Mesenteric fat pad (tissue), 1 donor: ENCODE results near the gene MTMR6. TPM values are rescaled to one million over a fixed set of nuclear protein-coding genes. Genes with fewer than 3 reads are reported as not detected.
"Not testable (repeated sequence)": the region's sequence is repeated elsewhere in the genome, so short reads cannot be mapped to it uniquely, and the experiment has no call there.

Experiments
- DNase-seq: peaks from one replicate; pipeline ENCODE4 v3.0.0-alpha.2; 2020; ENCODE audit warnings: low spot score
- long read RNA-seq: library from polyadenylated mRNA; unstranded; transcript quantifications from one replicate; pipeline ENCODE4 v2.0.0, GENCODE V29; 2020
- total RNA-seq: library from RNA; stranded (reverse); fragmentation: NEBNext Ultra II Directional; extraction: Animal tissue kit (Norgen Biotek cat#: 25700); gene quantifications from one replicate; pipeline ENCODE4 v1.2.1, GENCODE V29; 2021
- donor health status: DM: yes; HTN: yes; CAD: no.

The MTMR6 gene
- 18.0 TPM for total RNA-seq
- long read RNA-seq, full-length matches to known transcripts, result 1 of 5 reads
- long read RNA-seq, partial matches to known transcripts, result 3 of 5 reads
- long read RNA-seq, other reads (novel, unspliced or antisense), result 1 of 5 reads

DNA sequence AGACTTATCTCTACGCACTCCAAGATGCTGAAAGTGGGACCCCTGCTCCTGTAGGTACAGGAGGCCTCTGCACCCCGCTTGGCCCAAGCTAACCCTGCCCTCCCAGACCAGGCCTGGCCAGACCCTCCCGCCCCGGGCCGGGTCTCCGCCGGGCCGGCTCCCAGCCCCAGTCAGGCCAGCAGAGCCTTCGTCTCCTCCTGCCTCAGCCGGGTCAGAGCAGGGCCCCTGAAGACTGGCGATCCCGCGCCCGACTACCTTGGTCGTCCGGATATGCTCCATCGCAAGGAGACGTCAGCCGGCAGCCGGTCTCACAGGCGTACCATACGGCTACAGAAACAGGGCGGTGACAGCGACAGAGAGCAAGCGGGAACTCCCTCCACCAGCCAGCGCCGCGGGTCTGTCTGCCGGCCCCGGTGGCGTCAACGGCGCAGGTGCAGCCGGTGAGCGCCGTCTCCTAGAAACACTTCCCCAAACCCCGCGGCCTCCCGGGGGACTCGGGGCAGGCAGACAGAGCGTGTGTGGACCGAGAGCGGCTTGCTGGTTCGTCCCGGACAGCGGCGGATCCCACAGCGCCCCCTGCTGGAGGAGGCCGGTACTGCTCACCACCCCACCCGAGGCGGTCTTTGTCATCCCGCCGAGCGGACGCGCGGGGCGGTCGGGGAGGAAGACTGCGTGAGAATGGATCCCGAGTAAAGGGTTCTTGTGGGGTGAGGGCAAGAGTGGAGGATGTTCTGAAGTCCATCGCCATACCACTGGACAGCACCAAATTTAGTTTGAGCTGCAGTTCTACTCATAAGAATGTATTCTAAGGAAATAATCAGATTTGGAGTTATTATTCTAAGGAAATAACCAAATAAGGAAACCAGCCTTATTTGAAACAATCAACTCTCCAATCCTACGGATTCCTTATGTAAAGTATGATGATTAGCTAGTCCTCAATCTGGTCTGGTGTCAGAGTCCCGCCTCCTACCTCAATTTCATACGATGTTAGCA is at the start of gene MTMR6:
Gene MTMR6, minus strand, starts transcription at position 520 of the 993 bp plus-strand sequence. Its CDS starts 241 bp downstream, at position 279.
- peak; percentile 97 for DNase-seq

DNA sequence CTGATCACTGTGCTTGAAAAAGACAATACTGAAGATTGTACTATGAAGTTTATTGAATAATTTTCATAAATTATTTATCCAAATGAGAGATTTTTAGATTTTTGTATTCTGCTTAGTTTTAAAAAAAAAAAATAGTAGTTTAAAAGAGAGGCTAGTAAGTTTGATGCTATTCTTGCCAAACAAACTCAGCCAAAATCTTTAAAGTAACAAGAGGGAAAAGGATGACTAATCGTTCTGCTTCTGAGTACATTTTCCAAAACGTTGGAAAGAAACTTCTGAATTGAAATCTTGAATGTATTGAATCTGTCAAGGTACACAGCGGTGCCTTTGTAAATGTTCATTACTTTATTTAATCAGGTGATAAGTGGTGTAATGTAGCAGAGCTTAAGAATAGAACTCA is 48.6 kb upstream of the MTMR6 start:
- no peak for DNase-seq

DNA sequence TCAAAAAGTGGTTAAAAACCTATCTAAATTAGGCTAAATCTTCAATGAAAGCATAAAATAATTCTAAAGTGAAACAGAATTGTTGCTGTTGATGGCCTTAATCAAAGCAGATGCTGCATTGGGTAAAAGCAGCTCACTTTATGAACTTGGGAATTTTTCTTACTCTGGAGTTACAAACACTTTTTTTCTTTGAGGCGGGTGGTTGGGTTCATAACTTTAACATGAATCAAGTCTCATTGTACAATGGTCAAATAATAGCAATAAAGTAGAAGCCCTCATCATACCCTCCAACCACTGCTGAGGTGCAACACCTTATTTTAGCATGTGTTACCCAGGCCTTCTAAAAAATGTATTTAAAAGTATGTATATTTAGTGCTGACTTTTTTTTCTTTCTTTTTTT is 43.3 kb upstream of the MTMR6 start:
- DNase-seq, result no peak

DNA sequence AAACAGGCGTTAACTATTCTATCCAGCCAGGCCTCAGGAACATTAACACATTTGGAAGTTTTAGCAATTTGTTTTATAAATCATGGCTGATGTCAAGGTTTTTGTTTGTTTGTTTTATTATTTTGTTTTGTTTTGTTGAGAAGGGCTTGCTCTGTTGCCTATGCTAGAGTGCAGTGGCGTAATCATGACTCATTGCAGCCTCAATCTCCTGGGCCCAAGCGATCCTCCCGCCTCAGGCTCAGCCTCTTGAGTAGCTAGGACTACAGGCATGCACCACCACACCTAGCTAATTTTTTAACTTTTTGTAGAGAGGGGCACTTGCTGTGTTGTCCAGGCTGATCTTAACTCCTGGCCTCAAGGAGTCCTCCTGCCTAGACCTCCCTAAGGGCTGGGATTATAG is 42.4 kb upstream of the MTMR6 start:
- no peak for DNase-seq

DNA sequence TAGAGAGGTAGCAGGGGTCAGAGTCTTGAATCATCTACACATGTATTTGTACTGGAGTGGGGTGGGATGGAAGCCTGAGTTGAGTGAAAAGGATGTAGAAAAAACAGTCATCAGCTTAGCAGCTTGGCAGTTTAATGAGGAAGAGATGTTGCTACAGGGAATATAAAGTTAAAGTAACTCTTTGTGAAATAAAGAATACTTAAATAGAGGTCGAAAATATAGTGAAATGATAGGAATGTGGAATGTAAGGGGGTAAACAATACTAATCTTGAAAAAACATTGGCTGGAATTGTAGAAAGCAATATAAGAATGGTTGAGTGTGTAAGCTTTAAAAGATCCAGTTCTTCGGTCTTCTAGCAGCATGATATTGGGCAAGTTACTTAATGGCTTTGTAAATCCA is 36.8 kb upstream of the MTMR6 start:
- DNase-seq, result no peak

DNA sequence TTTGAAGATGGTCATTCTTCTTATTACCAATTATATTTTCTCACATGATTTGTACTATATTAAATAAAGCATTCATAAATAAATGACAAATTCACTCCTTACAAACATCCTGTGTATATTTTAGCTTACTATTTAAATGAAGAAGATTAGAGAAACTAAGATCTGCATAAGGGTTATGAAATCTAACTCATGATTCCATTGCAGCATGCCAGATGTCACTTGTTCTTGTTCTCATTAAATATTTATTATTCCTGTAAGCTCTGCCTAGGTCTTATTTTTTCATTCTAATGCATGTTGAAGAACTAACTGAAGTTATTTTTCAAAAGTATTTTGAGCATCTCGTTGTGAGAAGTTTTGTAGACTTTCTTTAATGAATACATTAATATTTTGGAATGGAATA is 32.5 kb upstream of the MTMR6 start:
- no peak for DNase-seq

DNA sequence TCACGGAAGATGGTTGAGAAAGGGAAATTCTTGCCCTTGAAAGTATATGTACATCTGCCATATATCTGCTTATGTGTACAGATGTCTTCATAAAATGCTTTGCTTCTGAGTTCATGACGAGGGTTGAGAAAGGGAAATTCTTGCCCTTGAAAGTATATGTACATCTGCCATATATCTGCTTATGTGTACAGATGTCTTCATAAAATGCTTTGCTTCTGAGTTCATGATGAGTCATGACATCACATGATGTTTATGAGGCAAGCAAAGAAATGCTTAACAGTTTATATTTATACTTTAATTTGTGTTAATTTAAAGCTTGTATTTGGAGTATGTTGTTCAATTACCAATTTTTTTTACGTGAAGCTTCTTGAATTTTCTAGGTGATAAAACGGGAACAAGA is 31.7 kb upstream of the MTMR6 start:
- not testable (repeated sequence) for DNase-seq

DNA sequence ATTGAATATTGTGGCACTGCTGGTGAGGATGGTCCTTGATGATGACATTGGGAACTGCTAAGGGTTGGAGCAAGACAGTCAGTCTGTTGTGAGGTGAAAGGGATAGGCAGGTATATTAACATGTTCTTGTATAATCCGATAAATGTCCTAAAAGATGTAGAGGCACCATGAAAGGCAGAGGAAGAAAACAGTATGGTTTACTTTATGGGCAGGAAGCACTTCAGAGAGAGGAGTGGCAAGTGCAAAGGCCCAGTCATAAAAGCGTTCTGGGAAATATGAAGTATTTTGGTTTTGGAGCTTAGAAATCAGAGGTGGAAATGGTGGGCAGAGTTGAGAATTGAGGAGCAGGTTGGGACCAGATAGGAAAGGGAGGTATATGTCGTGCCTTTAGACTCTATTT is 23.6 kb upstream of the MTMR6 start:
- no peak for DNase-seq

DNA sequence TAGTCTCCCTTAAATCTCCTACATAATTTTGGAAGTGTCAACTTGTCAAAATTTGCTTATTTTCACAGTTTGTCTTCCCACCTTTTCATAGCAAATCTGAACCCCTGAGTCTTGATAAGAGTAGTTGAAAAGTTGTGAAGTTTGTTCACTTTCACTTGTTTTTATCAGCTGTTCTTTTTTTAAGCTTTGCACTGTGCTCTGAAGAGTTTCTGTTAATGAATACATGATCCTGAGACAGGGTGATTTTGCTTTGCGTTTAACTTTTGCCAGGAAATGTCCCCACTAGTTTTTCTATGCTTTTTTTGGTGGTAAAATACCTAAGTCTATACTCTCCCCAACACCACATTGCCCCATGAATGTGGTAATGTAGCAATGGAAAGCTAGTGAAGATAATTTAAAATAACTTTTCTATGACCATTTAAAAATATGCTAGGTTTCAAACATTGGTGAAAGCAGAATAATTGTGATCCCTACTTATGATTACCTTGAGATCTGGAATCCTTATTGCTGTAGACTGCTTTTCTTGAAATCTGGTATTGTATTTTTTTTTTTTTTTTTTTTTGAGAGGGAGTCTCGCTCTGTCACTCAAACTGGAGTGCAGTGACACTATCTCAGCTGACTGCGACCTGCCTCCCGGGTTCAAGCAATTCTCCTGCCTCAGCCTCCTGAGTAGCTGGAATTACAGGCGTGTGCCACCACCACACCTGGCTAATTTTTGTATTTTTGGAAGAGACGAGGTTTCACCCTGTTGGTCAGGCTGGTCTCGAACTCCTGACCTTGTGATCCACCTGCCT is 19.6 kb upstream of the MTMR6 start:
- DNase-seq, result no peak

DNA sequence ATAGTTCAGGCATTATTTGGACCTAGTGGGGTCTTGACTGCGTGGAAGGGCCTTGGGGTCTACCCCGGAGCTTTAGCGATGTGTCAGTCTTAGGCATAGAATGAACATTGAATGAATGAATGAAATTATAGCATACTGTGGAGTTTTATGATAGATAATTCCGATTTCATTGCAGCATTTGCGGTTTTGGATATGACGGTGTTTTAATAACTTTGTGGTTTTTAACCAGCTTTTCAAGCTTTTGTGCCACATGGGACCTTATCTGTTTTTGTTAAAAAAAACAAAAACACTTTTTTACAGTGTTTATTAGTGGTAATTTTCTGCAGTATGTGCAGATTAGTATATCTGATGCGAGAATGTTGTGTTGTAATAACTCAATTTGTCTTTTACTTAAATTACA is 14.8 kb upstream of the MTMR6 start:
- no peak for DNase-seq

DNA sequence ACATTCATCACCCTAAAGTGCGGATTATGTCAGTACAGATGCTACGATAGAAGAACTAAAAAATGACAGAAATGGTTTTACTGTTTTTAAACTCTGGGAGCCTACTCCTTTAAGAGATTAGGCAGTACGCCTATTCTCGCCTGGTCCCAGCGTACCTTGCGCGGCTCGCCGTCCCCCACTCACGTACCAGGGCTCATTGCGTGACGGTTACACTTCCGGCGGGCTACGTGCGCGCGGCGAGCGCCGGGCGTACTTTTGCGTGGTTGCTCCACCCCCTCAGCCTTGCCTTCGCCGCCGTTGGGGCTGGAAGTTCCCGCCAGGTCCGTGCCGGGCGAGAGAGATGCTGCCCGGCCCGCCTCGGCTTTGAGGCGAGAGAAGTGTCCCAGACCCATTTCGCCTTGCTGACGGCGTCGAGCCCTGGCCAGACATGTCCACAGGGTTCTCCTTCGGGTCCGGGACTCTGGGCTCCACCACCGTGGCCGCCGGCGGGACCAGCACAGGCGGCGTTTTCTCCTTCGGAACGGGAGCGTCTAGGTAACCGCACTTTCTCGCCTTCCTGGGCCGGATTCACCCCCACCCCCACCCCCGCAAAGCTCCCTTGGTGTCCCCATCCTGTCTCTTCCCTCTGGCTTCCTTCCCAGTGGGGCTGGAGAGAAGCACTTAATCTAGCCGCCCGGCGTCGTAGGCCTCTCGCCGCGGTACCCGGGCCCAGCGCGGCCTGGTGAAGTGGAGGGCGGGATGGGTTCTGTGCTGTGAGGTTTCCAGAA is 14.2 kb upstream of the MTMR6 start, which contains the start of gene NUP58:
Gene NUP58, plus strand, starts transcription at position 279 of the 767 bp plus-strand sequence. Its CDS starts 149 bp downstream, at position 428.
- DNase-seq, result peak; percentile 98

DNA sequence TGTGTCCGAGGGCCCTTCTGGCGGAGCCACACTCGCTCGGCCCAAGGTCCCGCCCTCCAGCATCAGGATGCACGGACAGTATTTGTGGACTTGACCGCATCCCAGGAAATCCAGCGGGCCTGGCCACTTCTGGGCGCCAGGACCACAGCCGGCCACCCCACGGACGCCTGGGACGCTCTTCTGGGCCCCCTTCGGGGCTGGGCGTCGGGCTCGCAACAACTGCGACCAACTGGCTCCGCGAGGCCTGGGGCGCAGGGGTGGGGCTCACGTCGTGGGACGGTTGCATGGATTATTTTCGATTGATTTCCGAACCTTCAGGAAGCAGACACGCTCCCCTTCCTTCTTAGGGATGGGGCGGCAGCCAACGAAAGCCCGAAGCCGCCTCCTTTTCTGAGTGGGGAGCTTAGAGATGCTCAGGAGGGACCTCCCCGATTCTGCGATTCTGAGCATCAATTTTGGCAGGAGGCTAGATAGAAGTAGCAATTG is 13.6 kb upstream of the MTMR6 start:
- DNase-seq, result no peak

DNA sequence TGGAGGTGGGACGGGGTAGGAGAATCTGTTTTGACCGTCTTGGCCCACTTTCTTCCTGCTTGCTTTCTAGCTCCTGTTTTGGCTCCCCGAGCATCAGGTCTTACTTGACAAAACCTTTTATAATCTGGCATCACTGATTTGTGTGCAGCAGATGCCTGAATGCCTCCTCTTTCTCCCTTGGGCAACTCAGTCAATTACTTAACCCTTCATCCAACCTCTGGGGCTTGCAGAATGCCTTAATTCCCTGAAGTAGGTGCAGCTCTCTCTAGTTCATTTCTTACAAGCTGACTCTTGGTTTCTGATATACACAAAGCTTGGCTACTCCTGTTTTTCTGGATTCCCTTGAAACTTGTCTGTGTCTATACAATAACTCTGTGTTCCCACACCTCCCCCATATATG is 8.4 kb upstream of the MTMR6 start:
- DNase-seq, result no peak

DNA sequence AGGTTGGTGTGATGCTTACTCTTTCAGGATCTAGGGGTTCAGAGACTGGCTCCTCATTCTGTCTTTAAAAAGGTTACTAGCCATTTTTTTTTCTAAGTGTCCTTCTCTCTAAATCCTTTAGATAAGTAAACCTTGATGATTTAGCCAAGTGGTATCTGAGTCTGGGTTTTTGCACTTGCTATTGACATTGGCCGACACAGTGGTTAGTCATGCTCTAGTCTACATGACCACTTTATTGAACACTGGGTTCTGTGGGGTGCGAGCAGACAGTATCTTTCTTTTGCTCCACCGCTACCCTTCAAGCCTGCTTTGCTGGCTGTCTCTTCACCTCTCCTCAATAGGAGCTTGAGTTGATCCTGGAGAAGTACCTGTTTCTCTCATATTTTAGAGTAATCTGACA is 7.9 kb upstream of the MTMR6 start:
- no peak for DNase-seq

DNA sequence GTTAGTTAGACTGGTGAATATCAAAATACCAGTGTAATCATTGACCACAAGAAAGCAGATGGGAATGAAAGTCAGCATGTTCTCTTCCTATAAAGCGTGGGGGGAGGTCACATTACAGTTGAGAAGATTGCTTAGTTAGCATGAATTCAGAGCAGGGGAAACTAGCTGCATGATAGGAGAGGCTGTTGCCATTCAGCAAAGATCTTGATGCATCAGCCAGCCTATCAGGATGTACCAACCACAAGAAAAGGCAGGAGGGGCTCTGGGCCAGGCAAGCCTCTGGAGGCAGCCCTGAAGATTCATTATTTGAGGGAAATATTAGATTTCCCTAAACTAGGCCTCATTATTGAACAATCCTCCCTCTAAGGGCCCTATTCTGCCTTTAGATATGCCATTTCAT is 5.0 kb upstream of the MTMR6 start:
- no peak for DNase-seq

DNA sequence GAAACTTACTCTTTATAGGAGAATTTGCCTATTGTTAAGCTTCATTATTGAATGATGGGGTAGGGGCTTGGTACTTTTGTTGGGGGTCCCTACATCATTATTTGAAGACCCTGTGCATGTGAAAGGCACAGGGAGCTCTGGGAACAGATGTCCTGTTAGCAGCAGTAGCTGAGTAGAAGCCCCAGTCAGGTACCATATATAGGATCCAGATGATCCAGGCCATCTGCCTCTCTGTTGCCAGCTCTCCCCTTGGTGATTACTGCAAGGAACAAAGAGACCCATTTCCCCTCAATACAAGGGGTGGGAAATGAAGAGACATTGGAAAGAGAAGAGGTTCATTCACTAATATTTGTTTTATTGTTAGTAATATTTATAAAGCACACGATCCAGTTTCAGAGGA is 4.4 kb upstream of the MTMR6 start:
- no peak for DNase-seq

DNA sequence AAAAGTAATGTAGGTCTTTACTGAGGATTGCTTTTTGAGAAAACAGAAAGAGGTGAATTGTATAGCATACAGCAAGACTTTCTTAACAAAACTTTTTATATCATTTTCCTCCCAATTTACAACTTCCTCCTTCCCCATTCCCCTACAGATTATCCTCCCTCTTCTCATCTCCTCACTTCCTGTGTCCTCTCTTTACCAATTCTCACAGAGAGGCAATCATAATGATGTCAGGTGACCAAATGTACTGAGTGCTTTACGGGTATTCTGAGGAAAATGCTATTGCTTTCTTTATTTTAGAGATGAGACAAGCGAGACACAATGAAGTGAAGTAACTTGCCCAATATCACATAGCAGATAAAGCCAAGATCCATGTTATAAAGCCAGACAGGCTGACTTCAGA is 1.7 kb upstream of the MTMR6 start:
- DNase-seq, result no peak

DNA sequence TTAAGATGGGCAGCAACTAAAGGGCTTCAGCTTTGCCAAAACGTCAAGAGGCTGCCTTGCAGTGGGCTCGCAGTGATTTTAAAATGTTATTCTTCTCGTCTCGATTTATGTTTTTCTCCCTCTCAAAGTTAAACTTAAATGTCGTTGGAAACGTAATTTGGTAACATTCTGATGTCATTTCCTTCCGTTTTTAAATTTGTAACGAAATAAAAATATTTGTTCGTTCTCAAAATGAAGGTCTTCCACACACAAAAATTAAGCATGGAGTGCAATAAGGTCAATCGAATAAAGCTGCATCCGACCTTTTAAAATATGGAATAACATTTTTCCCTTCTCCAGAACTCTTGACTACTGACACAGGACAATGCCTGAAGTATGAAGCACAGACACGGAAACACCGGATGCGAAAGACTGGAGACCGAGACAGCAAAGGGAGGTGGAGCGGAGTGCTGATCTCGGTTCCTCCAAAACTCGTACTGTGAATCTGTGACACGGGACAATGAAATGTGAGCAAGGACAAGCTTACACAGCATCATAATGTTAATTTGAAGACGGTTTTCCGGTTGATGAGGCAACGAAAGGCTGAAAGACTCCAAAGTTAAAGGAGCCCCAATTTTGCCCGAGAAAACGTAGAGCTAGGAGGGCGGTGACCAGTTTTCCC is 850 bp downstream of the MTMR6 start:
- no peak for DNase-seq

DNA sequence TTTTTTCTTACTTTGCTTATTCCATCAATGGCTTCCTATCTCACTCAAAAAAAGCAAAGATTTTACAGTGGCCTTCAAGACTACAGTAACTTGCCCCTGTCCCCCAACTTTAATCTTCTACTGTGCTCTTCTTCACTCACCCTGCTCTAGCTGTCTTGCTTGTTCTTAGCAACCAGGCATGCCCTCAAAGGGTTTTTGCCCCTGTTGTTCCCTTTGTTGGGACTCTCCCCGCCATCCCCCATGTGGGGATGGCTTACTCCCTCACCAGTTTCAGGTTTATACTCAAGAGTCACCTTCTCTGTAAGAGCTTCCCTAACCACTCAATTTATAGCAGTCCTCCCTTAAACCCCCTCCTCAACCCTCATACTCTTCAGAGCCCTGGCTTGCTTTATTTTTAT is 5.4 kb downstream of the MTMR6 start:
- DNase-seq, result no peak

DNA sequence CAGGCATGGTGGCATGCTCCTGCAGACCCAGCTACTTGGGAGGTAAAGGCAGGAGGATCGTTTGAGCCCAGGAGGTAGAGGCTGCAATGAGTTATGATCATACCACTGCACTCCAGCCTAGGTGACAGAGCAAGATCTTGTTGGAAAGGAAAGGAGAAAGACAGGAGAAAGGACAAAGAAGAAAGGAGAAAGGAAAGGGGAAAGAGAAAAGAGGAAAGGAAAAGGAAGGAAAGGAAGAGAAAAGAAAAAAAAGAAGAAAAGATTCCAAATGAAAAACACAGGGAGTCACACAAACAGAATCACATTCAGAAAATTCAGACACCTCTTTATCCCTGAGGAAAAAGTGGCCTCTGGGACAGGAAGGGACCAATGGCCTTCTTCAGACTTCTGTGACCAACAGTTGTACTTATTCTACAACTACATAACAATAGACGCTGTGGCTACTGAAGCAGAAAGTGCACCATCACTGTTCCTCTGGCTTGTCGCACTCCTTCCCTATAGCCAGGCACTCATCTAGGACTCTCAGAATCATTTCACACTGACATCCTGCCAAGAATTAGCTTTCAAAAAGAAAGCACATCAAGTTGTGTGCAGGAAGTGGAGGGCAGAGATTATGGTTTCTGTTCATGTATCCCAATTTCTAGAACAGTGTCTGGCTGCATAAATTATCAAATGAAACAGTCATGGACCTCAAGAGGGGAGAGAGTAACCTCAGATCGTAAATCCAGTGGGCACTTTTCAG is 5.9 kb downstream of the MTMR6 start:
- DNase-seq, result no peak
